GM18519 (cell line): ENCODE data around the gene COX14.
"Not testable (repeated sequence)": the region's sequence is repeated elsewhere in the genome, so short reads cannot be mapped to it uniquely, and the experiment has no call there.

ENCODE experiments used
- ATAC-seq: cut with Tn5 transposase; IDR thresholded peaks from one replicate; pipeline ENCODE4 v1.9.1; 2021; ENCODE audit warnings: mild to moderate bottlenecking, moderate library complexity; ENCODE audit not compliant: unreplicated experiment, low FRiP score

COX14 gene

DNA sequence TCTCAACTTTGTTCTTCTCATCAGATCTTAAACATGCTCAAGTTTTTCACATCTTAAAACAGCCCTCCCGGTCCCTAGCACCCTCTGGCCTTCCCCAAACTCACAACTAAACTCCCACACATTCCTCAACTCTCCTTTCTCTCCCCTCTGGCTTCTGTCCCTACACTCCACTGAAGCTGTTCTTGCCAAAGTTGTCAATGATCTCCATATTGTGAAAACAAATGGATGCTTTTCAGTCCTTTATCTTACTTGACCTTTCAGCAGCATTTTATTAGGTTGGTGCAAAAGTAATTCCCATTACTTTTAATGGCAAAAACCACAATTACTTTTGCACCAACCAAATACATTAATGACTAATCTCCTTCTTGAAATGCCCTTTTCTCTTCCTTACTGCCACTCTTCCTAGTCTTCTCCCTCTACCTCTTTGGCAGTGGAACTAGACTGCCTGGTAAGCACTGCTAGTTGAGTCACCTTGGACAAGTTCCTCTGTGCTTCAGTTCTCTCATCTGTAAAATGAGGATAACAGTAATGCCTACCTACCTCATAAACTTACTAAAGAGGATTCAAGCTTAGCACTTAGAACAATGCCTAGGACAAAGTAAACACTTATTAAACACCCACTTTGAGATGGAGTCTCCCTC is 39.1 kb downstream of the COX14 start:
- ATAC-seq: no peak

GRCh38 chr12:50154947-50155346 is 42.9 kb downstream of the COX14 start:
- not testable (repeated sequence) for ATAC-seq

GRCh38 chr12:50156641-50157040 is 44.6 kb downstream of the COX14 start:
- no peak for ATAC-seq

DNA sequence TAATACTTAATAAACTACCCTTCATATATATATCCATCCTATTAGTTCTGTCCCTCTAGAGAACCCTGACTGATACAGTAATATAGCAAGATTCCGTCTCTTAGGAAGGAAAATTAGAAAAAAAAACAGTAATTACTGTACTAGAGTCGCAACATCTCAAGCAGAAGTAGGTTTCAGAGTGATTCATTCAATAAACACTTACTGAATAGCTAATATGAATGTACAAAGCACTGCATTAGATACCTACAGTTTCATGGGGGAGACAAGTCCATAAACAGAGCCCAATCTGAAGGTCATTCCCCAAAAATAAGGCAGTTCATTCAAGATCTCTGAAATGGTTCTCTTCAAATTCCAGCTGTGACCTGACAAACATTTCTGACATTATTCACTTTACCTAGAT is 45.2 kb downstream of the COX14 start:
- no peak for ATAC-seq

DNA sequence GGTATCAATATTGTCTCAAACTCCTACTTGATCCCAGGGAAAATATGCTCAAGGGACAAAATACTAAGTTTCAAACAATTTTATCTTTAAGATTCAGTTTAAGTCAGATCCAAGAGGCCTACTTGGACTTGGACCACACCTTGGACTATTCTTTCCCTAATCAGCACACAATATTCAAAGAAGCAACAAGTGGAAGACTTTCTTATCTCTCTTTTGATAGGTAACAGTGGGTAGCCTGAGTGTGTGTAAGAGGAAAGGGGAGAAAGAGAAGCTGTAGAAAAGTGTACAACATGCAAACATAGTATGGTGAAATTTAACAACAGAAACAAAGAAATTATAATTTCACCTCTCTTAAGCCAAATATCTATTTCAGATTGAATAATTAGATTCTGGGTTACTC is 48.6 kb downstream of the COX14 start:
- ATAC-seq: no peak

DNA sequence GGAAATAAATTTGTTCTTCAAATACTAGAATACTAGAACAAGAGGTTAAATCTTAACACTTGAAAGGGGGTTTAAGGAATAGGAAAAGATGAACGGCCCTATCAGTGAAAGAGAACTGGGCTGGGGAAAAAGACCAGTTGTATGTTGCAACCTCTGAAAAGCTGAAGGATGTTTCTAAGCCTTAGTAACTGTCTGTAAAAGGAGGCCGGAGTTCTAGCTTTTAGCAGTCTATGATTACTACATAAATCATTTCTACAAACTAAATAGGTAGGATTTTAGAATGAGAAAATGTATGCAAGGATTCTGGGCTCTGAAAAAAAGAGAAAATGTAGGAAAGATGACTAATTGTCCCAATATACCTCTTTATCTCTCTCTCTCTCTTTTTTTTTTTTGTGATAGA is 50.2 kb downstream of the COX14 start:
- ATAC-seq: no peak

GRCh38 chr12:50164963-50165362 is 52.9 kb downstream of the COX14 start:
- no peak for ATAC-seq

GRCh38 chr12:50166799-50167048 is 54.7 kb downstream of the COX14 start:
- no peak for ATAC-seq

GRCh38 chr12:50167049-50167828 is 55.2 kb downstream of the COX14 start, which contains the start of gene CERS5:
Gene CERS5 (minus strand): TSS chr12:50167369. CDS start chr12:50167297, 72 bp downstream.
- ATAC-seq: peak; percentile 91
